GM23248 (cell line): ENCODE measurements around the gene CES3.

ENCODE experiments used
- EZH2 ChIP-seq: fragments of 200-600 bp; sonication (generic); IDR thresholded peaks from 2 replicates; pipeline ENCODE4 v1.6.1; 2018; ENCODE audit warnings: antibody characterized with exemption, mild to moderate bottlenecking; ENCODE audit not compliant: insufficient read depth, poor library complexity, severe bottlenecking
- EZH2phosphoT487 ChIP-seq: fragments of 200-600 bp; sonication (generic); IDR thresholded peaks from 2 replicates; pipeline ENCODE4 v1.6.1; 2018; ENCODE audit warnings: antibody characterized with exemption, moderate library complexity, mild to moderate bottlenecking, low read depth; ENCODE audit not compliant: insufficient read depth

- TF ChIP-seq EZH2phosphoT487 (no peak), EZH2 (no peak)
Observed at GRCh38 chr16:66923247-66923731, 37.8 kb upstream of the CES3 start.
